GM21360 (cell line): ENCODE data around the gene FEM1B.

Experiments
- ATAC-seq: cut with Tn5 transposase; IDR thresholded peaks from one replicate; pipeline ENCODE4 v1.9.1; 2021; ENCODE audit warnings: mild to moderate bottlenecking, moderate library complexity; ENCODE audit not compliant: unreplicated experiment

The FEM1B gene

GRCh38 chr15:68258692-68259091 is 18.9 kb upstream of the FEM1B start:
- ATAC-seq: no peak

- no peak for ATAC-seq
These were observed 17.7 kb upstream of the FEM1B start for GRCh38 chr15:68259883-68260282.

GRCh38 chr15:68261241-68261640 is 16.3 kb upstream of the FEM1B start:
- no peak for ATAC-seq

- no peak for ATAC-seq
These were observed 15.6 kb upstream of the FEM1B start for GRCh38 chr15:68261980-68262379.

GRCh38 chr15:68262514-68263356 is 14.8 kb upstream of the FEM1B start:
- ATAC-seq: no peak

GRCh38 chr15:68264282-68264681 is 13.3 kb upstream of the FEM1B start:
- ATAC-seq: no peak

GRCh38 chr15:68265081-68265480 is 12.5 kb upstream of the FEM1B start:
- ATAC-seq: no peak

GRCh38 chr15:68265674-68266073 is 11.9 kb upstream of the FEM1B start:
- no peak for ATAC-seq

GRCh38 chr15:68268405-68268804 is 9.1 kb upstream of the FEM1B start:
- no peak for ATAC-seq

- ATAC-seq: no peak
These were observed 5.6 kb upstream of the FEM1B start for GRCh38 chr15:68271854-68272471.

- no peak for ATAC-seq
These were observed 4.7 kb upstream of the FEM1B start for GRCh38 chr15:68272721-68273271.

- no peak for ATAC-seq
These were observed 3.2 kb upstream of the FEM1B start for GRCh38 chr15:68274201-68274848.

- no peak for ATAC-seq
These were observed 2.3 kb upstream of the FEM1B start for GRCh38 chr15:68275165-68275746.

- ATAC-seq: no peak
These were observed 877 bp upstream of the FEM1B start for GRCh38 chr15:68276668-68277067.

- ATAC-seq: no peak
These were observed 378 bp upstream of the FEM1B start for GRCh38 chr15:68277131-68277602.

- peak; percentile 44 for ATAC-seq
These were observed 725 bp downstream of the FEM1B start for GRCh38 chr15:68278345-68278594.

- no peak for ATAC-seq
These were observed 1.3 kb downstream of the FEM1B start for GRCh38 chr15:68278595-68279405.

- no peak for ATAC-seq
These were observed 2.5 kb downstream of the FEM1B start for GRCh38 chr15:68279779-68280753.

GRCh38 chr15:68281008-68281407 is 3.5 kb downstream of the FEM1B start:
- no peak for ATAC-seq
